OCI-LY3 (cell line): ENCODE data around the gene CAMKMT.

Source experiments
- H2AFZ ChIP-seq: fragments of 200-600, 300-600 bp; shearing (Covaris generic); 2 replicates; pipeline ENCODE4 v1.6.0; 2014; ENCODE audit warnings: antibody characterized with exemption, low read depth, low read length
- H3K27ac ChIP-seq: fragments of 200-600, 300-600 bp; sonication (generic); 2 replicates; pipeline ENCODE4 v1.5.1; 2014; ENCODE audit warnings: mild to moderate bottlenecking, low read length, moderate library complexity, mixed read lengths
- H3K27me3 ChIP-seq: fragments of 200-600, 300-600 bp; sonication (generic); 2 replicates; pipeline ENCODE4 v1.6.1; 2014; ENCODE audit warnings: low read depth, low read length, mixed read lengths
- H3K36me3 ChIP-seq: fragments of 200-600, 300-600 bp; sonication (generic); replicated peaks from 2 replicates; pipeline ENCODE3; 2014; ENCODE audit warnings: low read depth, low read length, mixed read lengths
- H3K4me1 ChIP-seq: fragments of 300-600, 200-600 bp; sonication (generic); 2 replicates; pipeline ENCODE4 v1.6.1; 2014; ENCODE audit warnings: low read length, mixed read lengths
- H3K4me2 ChIP-seq: fragments of 200-600, 300-600 bp; sonication (generic); 2 replicates; pipeline ENCODE4 v1.6.1; 2014; ENCODE audit warnings: low read length, mixed read lengths
- H3K4me3 ChIP-seq: fragments of 300-600, 200-600 bp; sonication (generic); 2 replicates; pipeline ENCODE4 v1.5.1; 2014; ENCODE audit warnings: antibody characterized with exemption, mild to moderate bottlenecking, low read length, moderate library complexity
- H3K79me2 ChIP-seq: fragments of 300-600, 200-600 bp; shearing (Covaris generic); 2 replicates; pipeline ENCODE4 v1.6.1; 2014; ENCODE audit warnings: mild to moderate bottlenecking, low read length, mixed read lengths
- H3K9ac ChIP-seq: fragments of 300-600, 200-600 bp; shearing (Covaris generic); 2 replicates; pipeline ENCODE4 v1.6.0; 2014; ENCODE audit warnings: mild to moderate bottlenecking, low read length, moderate library complexity
- H3K9me3 ChIP-seq: fragments of 200-600, 300-600 bp; shearing (Covaris generic); 2 replicates; pipeline ENCODE4 v1.6.1; 2014; ENCODE audit warnings: low read length, mixed read lengths; ENCODE audit not compliant: insufficient read depth
- H4K20me1 ChIP-seq: fragments of 200-600, 300-600 bp; sonication (generic); 2 replicates; pipeline ENCODE4 v1.6.1; 2016; ENCODE audit warnings: low read length, mixed read lengths; ENCODE audit not compliant: insufficient read depth
- EZH2phosphoT487 ChIP-seq: fragments of 200-600 bp; shearing (Covaris generic); IDR thresholded peaks from 2 replicates; pipeline ENCODE4 v1.6.1; 2018; ENCODE audit warnings: antibody characterized with exemption, mixed run types, low read depth
- TF ChIP-seq, protein P1 (sequence below): fragments of 200-600, 300-600 bp; sonication (generic); IDR thresholded peaks from 2 replicates; pipeline ENCODE4 v1.5.1; 2014; ENCODE audit warnings: antibody characterized with exemption, low read length, low read depth

CAMKMT gene

DNA sequence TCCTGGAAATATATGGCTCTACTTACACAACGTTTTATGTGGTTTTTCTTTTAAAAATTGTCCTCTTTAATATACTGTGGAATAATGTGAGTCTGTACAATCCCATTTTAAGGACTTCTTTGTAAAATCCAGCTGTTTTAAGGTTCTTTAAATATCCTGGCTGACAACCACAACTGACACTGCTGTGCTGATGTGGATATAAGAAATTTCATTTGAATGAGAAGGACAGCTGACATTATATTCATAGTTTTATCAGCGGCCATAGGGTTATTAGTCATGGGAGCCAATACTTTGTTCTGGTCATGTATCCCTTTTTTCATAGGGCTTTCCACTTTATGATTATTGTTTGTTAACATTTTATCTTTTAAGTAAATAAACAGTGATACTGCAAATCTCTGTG, 169.5 kb downstream of the CAMKMT start:
- Histone ChIP-seq H4K20me1 (no peaks in the 10 kb centered on the region), H3K9me3 (no peaks in the 10 kb centered on the region), H3K27ac (no peak overlapping the region), H3K27me3 (no peaks in the 10 kb centered on the region), H3K9ac (no peak overlapping the region), H3K36me3 (no peaks in the 10 kb centered on the region), H3K4me3 (no peak overlapping the region), H3K4me1 (no peaks in the 10 kb centered on the region), H2AFZ (no peak overlapping the region), H3K4me2 (no peak overlapping the region), H3K79me2 (no peaks in the 10 kb centered on the region)
- TF ChIP-seq, protein P1, sequence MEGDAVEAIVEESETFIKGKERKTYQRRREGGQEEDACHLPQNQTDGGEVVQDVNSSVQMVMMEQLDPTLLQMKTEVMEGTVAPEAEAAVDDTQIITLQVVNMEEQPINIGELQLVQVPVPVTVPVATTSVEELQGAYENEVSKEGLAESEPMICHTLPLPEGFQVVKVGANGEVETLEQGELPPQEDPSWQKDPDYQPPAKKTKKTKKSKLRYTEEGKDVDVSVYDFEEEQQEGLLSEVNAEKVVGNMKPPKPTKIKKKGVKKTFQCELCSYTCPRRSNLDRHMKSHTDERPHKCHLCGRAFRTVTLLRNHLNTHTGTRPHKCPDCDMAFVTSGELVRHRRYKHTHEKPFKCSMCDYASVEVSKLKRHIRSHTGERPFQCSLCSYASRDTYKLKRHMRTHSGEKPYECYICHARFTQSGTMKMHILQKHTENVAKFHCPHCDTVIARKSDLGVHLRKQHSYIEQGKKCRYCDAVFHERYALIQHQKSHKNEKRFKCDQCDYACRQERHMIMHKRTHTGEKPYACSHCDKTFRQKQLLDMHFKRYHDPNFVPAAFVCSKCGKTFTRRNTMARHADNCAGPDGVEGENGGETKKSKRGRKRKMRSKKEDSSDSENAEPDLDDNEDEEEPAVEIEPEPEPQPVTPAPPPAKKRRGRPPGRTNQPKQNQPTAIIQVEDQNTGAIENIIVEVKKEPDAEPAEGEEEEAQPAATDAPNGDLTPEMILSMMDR = no peak
- TF ChIP-seq EZH2phosphoT487 = no peak

DNA sequence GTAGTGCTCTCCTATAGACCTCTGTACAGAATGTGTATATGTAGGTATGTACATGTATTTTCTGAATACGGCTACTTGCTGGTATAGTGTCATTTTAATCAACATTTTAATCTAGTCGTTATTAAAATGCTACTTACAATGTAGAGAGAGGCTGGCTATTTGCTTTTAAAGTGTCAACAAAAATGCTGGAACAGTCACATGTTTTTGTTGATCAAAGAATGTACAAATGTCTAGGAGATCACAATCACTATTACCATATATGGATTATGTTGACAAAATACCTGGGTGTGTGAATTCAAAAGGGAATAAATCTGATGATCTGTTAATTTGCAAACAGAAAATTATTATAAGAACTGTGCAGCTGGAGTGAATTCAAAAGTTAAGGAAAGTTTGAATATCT, 170.3 kb downstream of the CAMKMT start:
- Histone ChIP-seq H4K20me1 (no peaks in the 10 kb centered on the region), H3K36me3 (no peaks in the 10 kb centered on the region), H3K9me3 (no peaks in the 10 kb centered on the region), H2AFZ (no peak overlapping the region), H3K4me1 (no peaks in the 10 kb centered on the region), H3K4me3 (no peak overlapping the region), H3K27ac (no peak overlapping the region), H3K27me3 (no peaks in the 10 kb centered on the region), H3K79me2 (no peaks in the 10 kb centered on the region), H3K4me2 (no peak overlapping the region), H3K9ac (no peak overlapping the region)
- no peak for TF ChIP-seq EZH2phosphoT487
- TF ChIP-seq, protein P1 = no peak

DNA sequence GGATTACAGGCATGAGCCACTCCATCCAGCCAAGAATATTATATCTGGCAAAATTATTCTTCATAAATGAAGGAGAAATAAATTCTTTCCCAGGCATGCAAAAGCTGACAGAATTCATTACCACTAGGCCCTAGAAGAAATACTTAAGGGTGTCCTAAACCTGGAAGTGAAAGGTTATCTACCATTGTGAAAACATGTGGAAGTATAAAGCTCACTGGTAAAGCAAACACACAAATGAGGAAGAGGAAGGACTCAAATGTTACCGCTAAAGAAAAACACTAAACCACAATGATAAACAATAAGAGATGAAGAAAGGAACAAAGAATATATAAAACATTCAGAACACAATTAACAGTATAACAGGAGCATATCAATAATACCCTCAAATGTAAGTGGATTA, 171.8 kb downstream of the CAMKMT start:
- Histone ChIP-seq H3K9ac (no peak overlapping the region), H3K4me1 (no peaks in the 10 kb centered on the region), H3K27ac (no peak overlapping the region), H2AFZ (no peak overlapping the region), H3K27me3 (no peaks in the 10 kb centered on the region), H3K36me3 (no peaks in the 10 kb centered on the region), H4K20me1 (no peaks in the 10 kb centered on the region), H3K9me3 (no peaks in the 10 kb centered on the region), H3K4me3 (no peak overlapping the region), H3K79me2 (no peaks in the 10 kb centered on the region), H3K4me2 (no peak overlapping the region)
- TF ChIP-seq, protein P1 = no peak
- no peak for TF ChIP-seq EZH2phosphoT487

DNA sequence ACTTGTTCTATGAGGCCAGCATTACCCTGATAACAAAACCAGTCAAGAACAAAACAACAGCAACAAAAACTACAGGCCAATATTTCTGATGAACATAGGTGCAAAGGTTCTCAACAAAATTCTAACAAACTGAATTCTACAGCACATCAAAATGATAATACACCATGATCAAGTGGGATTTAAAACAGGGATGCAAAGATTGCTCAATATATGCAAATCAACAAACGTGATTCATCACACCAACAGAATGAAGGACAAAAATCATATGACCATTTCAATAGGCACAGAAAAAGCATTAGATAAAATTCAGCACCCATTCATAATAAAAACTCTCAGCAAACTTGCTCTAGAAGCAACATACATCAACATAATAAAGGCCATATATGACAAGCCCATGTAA, 173.6 kb downstream of the CAMKMT start:
- H2AFZ ChIP-seq = no peak overlapping the region
- H3K27me3 ChIP-seq = no peaks in the 10 kb centered on the region
- TF ChIP-seq EZH2phosphoT487 = no peak
- TF ChIP-seq, protein P1 = no peak
- no peaks in the 10 kb centered on the region for H3K36me3 ChIP-seq
- no peaks in the 10 kb centered on the region for H4K20me1 ChIP-seq
- no peak overlapping the region for H3K9ac ChIP-seq
- no peak overlapping the region for H3K4me3 ChIP-seq
- H3K9me3 ChIP-seq = no peaks in the 10 kb centered on the region
- H3K4me1 ChIP-seq = no peaks in the 10 kb centered on the region
- H3K79me2 ChIP-seq = no peaks in the 10 kb centered on the region
- no peak overlapping the region for H3K4me2 ChIP-seq
- H3K27ac ChIP-seq = no peak overlapping the region
